Astrocyte of the spinal cord (primary cell): ENCODE results near the gene ARHGAP40.
A peak's percentile ranks its signal among the peaks of the same experiment; 100 is the strongest.

Experiments used
- DNase-seq: peaks from one replicate; pipeline ENCODE4 v3.0.0; 2011; ENCODE audit warnings: low read depth, low spot score
- H3K4me3 ChIP-seq: 2 replicates; pipeline ENCODE4 v1.5.1; 2011; ENCODE audit warnings: low read depth, mild to moderate bottlenecking, low read length, moderate library complexity
- in situ Hi-C: cut with HindIII; loops from 2 replicates; pipeline ENCODE4 v1.10.0; 2017; ENCODE audit warnings: low sequenced_read_pairs
- TF ChIP-seq, protein P1 (sequence below): IDR thresholded peaks from 2 replicates; pipeline ENCODE4 v1.5.1; 2012; ENCODE audit warnings: low read depth, mild to moderate bottlenecking, low read length, inconsistent platforms

ARHGAP40 gene

DNA sequence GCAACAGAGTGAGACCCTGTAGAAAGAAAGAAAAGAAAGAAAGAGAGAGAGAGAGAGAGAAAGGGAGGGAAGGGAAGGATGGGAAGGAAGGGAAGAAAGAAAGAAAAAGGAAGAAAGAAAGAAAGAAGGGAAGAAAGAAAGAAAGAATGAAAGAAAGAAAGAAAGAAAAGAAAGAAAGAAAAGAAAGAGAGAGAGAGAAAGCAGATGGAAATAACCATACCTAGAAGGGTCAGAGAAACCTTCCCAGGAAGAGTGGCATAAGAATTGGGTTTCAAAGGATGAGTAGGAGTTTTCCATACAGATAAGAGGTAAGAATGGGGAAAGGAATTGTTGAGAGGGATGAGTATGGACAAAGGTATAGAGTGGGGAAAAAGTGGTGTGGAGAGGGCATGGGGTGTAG, 68.1 kb downstream of the ARHGAP40 start:
- no peak for DNase-seq
- TF ChIP-seq, protein P1, sequence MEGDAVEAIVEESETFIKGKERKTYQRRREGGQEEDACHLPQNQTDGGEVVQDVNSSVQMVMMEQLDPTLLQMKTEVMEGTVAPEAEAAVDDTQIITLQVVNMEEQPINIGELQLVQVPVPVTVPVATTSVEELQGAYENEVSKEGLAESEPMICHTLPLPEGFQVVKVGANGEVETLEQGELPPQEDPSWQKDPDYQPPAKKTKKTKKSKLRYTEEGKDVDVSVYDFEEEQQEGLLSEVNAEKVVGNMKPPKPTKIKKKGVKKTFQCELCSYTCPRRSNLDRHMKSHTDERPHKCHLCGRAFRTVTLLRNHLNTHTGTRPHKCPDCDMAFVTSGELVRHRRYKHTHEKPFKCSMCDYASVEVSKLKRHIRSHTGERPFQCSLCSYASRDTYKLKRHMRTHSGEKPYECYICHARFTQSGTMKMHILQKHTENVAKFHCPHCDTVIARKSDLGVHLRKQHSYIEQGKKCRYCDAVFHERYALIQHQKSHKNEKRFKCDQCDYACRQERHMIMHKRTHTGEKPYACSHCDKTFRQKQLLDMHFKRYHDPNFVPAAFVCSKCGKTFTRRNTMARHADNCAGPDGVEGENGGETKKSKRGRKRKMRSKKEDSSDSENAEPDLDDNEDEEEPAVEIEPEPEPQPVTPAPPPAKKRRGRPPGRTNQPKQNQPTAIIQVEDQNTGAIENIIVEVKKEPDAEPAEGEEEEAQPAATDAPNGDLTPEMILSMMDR: no peak
- H3K4me3 ChIP-seq: no peak overlapping the region
- in situ Hi-C loops: no loop called here

DNA sequence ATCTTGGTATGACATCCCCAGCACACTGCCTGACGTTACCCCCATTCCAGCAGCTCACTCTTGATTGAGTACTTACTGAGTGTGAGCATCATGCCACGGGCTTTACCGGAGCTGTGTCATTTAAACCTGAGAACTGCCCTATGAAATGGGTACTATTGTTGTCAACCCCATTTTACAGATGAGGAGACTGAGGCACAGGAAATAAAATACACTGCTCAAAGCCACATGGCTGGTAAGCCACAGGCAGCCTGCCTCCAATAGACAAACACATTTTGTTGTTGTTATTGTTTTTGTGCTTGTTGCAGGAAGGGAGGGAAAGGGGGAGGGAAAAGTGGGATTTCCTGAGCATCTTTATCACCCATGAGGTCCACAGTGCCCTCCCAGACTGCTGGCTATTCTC, 69.2 kb downstream of the ARHGAP40 start:
- in situ Hi-C loops: no loop called here
- DNase-seq: no peak
- no peak overlapping the region for H3K4me3 ChIP-seq
- TF ChIP-seq, protein P1: no peak

DNA sequence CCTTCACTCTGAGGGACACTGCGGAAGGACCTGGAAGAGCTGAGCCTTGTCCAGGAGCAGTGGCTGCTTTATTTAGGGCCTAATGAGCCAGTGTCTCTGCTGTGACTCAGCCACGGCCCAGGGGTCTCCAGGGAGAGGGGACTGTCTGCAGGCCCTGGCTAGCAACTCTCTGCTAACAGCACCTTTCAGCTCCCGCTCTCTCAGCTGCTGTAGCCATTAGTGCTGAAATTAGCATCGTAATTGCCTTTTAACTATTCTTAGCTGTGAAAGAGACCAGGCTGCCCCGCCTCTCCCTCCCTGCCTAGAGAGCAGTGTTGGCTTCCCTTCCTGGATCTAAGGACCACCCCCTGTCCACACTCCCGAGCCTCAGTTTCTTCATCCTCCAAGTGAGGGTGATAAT, 69.6 kb downstream of the ARHGAP40 start:
- in situ Hi-C loops: no loop called here
- H3K4me3 ChIP-seq: no peak overlapping the region
- TF ChIP-seq, protein P1: no peak
- no peak for DNase-seq

DNA sequence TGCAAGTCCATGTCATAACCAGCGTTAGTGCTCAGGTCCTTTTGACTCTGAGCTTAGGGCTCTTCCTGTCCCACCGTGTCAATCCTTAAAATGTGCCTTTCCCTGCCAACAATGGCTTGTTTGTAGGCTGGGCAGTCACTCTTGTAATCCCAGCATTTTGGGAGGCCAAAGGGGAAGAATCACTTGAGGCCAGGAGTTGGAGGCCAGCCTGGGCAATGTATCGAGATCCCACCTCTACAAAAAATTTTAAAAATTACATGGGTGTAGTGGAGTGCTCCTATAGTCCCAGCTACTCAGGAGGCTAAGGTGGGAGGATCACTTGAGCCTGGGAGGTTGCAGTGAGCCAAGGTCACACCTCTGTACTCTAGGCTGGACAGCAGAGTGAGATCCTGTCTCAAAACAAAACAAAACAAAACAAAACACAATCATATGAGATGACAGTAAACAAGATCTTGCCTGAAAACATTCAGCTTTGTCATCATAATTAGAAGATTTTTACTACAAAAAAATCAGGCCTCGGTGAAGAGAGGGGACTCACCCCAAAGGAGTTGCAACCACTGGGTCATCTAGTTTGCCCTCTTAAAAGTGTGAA, 70.2 kb downstream of the ARHGAP40 start:
- in situ Hi-C loops: no loop called here
- TF ChIP-seq, protein P1: no peak
- H3K4me3 ChIP-seq: no peak overlapping the region
- no peak for DNase-seq

DNA sequence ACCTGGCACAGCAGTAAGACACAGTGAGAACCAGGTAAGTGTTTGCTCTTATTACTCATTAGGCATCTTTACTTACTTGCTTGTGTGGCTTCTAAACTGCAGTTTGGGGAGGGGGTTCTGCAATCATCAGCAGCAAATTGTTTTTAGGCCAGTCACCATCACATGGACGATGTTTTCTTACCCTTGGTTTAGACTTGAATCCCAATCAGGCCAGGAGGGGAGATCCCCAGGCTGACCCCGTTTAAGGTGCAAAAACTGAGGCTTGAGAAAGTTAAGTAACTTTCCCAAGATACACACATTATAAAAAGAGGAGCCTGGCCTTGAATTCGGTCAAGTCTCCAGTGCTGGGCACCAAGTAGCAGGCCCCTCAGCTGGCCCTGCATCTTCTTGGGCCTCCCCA, 70.9 kb downstream of the ARHGAP40 start:
- no peak overlapping the region for H3K4me3 ChIP-seq
- TF ChIP-seq, protein P1: no peak
- in situ Hi-C loops: no loop called here
- no peak for DNase-seq

DNA sequence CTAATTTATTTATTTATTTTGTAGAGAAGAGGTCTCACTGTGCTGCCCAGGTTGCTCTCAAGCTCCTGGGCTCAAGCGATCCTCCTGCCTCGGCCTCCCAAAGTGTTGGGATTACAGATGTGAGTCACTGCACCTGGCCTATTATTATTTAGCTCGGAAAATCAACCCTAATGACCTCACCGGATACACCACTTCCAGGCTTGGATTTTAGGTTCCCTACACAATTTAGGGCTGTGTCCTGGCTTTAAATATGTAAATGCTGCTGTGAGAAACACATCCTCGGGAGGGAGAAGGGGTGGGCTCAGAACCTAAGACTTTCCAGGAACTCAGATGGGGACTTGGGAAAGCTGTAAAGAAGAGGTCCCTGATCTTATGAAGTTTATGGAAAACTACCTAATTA, 71.7 kb downstream of the ARHGAP40 start:
- H3K4me3 ChIP-seq: no peak overlapping the region
- TF ChIP-seq, protein P1: no peak
- in situ Hi-C loops: no loop called here
- DNase-seq: no peak

DNA sequence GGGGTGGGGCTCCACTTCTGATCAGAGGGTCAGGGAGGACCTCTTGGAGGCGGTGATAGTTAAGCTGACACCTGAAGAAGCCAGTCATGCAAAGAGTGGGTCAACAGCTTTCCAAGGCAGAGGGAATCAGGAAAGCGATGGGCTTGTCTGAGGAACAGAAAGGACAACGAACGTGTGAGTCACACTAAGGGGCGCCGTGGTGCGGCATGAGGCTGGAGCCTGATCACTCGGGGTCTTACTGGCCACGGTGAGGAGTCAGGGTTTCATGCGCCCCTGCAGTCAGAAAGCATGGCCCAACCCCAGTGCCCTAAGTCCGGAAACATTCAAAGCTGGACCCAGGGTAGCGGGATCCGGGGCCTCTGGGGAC, 72.1 kb downstream of the ARHGAP40 start:
- TF ChIP-seq, protein P1: no peak
- in situ Hi-C loops: no loop called here
- DNase-seq: no peak
- H3K4me3 ChIP-seq: peak overlapping the region; percentile 54
